Germinal center (tissue), 1 donor: ENCODE results near the gene ATF4.

Experiments
- DNase-seq: peaks from one replicate; pipeline ENCODE4 v3.0.0; 2012; ENCODE audit warnings: mixed read lengths, low spot score

ATF4 gene, protein sequence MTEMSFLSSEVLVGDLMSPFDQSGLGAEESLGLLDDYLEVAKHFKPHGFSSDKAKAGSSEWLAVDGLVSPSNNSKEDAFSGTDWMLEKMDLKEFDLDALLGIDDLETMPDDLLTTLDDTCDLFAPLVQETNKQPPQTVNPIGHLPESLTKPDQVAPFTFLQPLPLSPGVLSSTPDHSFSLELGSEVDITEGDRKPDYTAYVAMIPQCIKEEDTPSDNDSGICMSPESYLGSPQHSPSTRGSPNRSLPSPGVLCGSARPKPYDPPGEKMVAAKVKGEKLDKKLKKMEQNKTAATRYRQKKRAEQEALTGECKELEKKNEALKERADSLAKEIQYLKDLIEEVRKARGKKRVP

DNA sequence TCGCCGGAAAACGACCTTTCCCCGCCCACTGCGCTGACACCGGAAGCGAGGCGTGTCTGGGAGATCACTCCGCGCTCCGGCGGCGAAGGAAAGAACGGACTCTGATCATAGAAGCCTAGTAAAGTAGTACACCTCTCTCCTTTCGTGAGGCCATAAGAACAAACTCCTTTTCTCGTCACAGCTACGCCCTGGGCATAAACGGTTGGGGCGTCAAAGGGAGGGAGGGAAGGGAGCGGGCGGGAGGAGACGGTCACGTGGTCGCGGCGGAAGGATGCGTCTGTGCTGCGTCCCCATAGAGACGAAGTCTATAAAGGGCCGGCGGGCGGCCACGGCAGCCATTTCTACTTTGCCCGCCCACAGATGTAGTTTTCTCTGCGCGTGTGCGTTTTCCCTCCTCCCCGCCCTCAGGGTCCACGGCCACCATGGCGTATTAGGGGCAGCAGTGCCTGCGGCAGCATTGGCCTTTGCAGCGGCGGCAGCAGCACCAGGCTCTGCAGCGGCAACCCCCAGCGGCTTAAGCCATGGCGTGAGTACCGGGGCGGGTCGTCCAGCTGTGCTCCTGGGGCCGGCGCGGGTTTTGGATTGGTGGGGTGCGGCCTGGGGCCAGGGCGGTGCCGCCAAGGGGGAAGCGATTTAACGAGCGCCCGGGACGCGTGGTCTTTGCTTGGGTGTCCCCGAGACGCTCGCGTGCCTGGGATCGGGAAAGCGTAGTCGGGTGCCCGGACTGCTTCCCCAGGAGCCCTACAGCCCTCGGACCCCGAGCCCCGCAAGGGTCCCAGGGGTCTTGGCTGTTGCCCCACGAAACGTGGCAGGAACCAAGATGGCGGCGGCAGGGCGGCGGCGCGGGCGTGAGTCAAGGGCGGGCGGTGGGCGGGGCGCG lies at the start of gene ATF4:
ATF4 (plus strand) TSS at position 337 of the 880 bp plus-strand sequence. CDS start 884 bp downstream, outside the sequence.
- DNase-seq = peak; percentile 84

GRCh38 chr22:39471381-39472141 lies 48.8 kb upstream of the ATF4 start:
- DNase-seq = peak; percentile 45

DNA sequence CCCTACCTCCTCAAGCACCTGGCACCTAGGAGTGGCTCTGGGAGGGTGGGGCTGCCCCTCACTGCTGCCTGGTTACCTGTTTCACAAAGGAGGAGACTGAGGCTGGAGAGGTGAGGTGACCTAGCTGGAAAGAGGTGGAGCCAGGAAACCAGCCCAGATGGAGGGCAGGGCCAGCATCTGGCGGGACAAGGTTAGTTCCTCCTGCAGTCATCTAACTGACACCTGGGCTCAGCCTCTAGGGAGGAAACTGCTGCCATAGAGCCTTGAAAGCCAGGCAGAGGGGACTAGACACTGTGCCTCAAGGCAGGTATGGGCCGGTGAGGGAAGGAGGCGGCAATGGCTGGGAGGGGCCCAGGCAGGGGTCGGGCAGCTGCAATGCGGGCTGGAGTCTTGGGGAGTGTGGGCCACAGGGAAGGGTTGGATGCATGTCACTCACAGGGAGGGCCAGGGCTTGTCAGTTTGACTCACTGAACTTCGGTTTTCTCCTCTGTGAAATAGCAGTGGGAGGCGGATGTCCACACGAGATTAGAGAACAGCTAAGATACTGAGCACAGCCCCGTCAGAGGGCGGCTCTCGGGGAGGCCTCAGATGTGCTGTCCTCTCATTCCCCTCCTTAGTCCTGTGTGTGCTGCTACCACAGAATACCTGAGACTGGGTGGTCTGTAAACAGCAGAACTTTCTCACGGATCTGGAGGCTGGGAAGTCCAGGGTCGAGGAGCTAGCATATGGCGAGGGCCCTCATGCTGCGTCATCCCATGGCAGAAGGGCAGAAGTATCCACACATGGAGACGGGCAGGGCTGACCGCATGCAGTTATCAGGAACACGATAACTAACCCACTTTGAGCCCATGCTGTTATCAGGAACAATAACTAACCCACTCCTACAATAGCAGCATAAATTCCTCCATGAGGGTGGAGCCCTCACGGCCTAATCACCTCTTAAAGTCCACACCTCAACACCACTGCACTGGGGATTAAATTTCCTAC lies 47.5 kb upstream of the ATF4 start:
- DNase-seq = peak; percentile 76

- no peak for DNase-seq
Observed at GRCh38 chr22:39473851-39474250, 46.5 kb upstream of the ATF4 start.

DNA sequence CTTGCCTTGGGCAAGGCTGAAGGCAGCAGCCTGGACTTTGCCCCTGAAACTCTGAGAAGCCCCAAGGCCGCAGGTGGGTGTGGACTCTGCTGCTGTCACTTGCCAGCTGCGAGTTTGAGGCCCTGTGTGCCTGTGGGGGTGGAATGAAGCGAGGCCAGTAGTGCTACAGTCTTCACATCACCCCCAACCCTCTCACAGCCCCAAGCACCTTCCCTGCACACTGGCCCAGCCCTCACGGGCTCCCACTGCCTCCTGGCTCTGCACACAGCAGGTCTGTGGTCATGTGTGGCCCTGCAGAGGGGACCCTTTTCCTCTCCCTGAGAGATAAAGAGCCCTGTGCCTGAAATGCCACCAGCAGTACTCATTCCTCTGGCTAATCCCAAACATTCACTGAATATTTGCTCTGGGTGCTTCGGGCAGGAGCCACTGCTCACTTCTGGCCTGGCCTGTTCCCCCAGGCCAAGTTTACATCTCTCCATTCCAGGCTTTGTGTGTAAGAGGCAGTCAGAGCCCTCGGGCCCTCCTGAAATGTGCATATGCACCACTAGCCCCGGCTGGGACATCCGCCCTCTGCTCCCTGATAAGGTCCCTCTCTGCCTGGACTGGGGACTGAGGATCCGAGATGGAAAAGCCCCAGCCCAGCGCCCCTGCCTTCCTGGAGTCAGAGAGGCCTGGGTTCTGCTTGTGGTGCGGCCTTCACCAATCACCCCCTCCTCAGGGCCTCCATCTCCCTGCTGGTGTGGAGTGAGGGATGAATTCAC lies 45.8 kb upstream of the ATF4 start:
- no peak for DNase-seq

GRCh38 chr22:39475337-39475736 lies 45.0 kb upstream of the ATF4 start:
- DNase-seq = no peak

GRCh38 chr22:39475902-39476301 lies 44.5 kb upstream of the ATF4 start:
- DNase-seq = no peak

- no peak for DNase-seq
Observed at GRCh38 chr22:39476664-39477063, 43.7 kb upstream of the ATF4 start.

DNA sequence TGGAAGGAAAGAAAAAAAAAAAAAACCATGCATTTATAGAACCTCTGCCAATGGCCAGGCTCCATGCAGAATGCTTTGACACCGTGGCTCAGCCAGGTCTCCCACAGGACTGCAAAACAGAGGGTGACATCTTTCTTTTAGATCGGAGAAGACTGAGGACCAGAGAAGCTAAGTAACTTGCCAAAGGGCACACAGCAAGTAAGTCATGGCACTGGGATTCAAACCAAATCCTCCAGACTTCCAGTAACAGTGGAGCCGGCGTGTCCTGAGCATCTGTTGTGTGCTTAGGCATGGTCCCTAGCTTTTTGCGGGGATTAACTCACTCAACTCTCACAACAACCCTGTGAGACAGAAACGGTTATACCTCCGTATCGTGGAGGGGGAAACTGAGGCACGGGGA lies 42.8 kb upstream of the ATF4 start:
- DNase-seq = no peak

- DNase-seq = no peak
Observed at GRCh38 chr22:39478441-39478850, 41.9 kb upstream of the ATF4 start.

DNA sequence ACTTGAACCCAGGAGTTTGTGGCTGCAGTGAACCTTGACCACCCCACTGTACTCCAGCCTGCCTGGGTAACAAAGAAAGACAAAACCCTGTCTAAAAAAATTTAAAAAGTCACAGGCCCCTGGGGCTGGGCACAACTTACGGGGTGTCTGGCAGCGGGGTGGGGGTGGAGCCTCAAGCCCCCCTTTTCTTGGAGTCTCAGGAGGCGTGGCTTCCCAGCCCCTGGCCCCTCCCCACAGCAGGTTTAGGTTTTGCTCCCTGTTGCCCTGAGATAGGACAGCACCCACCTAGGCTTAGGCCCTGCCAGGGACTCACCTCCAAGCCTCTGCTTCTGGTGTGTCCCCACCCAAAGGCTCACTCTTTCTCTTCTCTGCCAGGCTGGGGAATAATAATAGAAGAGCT lies 41.1 kb upstream of the ATF4 start:
- DNase-seq = no peak

DNA sequence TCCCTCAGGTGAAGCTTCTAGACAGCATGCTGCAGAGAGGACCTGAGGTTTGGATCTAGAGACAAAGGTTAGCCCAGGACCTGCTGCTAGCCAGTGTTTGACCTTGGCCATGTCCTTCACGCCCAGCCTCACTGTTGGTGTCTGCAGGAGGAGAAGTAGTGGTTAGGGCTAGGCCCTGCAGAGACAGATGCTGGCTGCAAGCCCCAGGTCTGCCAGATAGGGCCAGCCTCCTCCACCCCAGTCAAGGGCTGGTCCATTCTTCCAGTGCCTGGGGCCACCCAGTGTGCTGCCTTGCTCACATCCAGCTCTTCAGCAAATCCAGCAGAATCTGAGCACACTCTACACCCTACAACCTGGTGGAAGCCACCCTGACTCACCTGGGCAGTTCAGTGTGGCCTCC lies 39.8 kb upstream of the ATF4 start:
- no peak for DNase-seq

DNA sequence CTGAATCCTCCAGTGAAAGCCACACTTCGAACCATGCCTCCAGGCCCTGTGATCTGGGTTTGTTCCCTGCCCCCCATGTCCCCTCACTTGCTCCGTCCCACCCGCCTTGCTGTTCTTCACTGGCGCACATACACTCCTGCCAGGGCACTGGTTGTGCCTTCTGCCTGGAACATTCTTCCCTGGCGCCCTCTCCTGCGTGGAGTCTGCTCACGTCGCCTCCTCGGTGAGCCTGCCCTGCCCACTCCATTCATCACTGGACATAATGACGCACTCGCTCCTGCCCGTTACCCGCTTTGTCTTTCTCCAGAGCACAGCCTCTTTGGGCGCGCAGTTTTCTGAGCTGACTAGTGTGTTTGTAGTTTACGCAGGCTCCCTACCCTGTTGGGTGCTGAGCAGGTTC lies 39.3 kb upstream of the ATF4 start:
- DNase-seq = no peak

GRCh38 chr22:39481595-39481994 lies 38.8 kb upstream of the ATF4 start:
- DNase-seq = no peak

GRCh38 chr22:39482768-39483167 lies 37.6 kb upstream of the ATF4 start:
- DNase-seq = no peak

- no peak for DNase-seq
Observed at GRCh38 chr22:39486951-39487825, 33.2 kb upstream of the ATF4 start.

DNA sequence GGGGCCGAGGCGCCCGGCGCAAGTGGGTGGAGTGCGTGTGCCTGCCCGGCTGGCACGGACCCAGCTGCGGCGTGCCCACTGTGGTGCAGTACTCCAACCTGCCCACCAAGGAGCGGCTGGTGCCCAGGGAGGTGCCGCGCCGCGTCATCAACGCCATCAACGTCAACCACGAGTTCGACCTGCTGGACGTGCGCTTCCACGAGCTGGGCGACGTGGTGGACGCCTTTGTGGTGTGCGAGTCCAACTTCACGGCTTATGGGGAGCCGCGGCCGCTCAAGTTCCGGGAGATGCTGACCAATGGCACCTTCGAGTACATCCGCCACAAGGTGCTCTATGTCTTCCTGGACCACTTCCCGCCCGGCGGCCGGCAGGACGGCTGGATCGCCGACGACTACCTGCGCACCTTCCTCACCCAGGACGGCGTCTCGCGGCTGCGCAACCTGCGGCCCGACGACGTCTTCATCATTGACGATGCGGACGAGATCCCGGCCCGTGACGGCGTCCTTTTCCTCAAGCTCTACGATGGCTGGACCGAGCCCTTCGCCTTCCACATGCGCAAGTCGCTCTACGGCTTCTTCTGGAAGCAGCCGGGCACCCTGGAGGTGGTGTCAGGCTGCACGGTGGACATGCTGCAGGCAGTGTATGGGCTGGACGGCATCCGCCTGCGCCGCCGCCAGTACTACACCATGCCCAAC lies 32.4 kb upstream of the ATF4 start:
- DNase-seq = no peak

- DNase-seq = no peak
Observed at GRCh38 chr22:39488563-39489083, 31.7 kb upstream of the ATF4 start.
